Neural cell (in vitro differentiated cells): ENCODE measurements around the gene TFR2. TPM values are rescaled to one million over a fixed set of nuclear protein-coding genes. Genes with fewer than 3 reads are reported as not detected.
A peak's percentile ranks its signal among the peaks of the same experiment; 100 is the strongest.

Source experiments
- H2AFZ ChIP-seq: fragments of 200-600, 300-800 bp; sonication (generic), shearing (Covaris generic); 2 replicates; pipeline ENCODE4 v1.6.0; 2014; ENCODE audit warnings: low read depth, mild to moderate bottlenecking, antibody characterized with exemption, low read length, moderate library complexity
- H3F3A ChIP-seq: fragments of 200-600 bp; shearing (Covaris generic); 2 replicates; pipeline ENCODE4 v1.6.1; 2016; ENCODE audit warnings: mild to moderate bottlenecking, moderate library complexity, mixed read lengths, antibody characterized with exemption, low read length; ENCODE audit not compliant: insufficient read depth, poor library complexity, severe bottlenecking
- H3K27ac ChIP-seq: fragments of 200-600, 300-800 bp; sonication (generic), shearing (Covaris generic); 2 replicates; pipeline ENCODE4 v1.5.1; 2014; ENCODE audit warnings: mild to moderate bottlenecking, low read length, moderate library complexity
- H3K27me3 ChIP-seq: fragments of 300-800, 200-600 bp; sonication (generic), shearing (Covaris generic); 2 replicates; pipeline ENCODE4 v1.6.0; 2014; ENCODE audit warnings: mild to moderate bottlenecking, low read depth, low read length, moderate library complexity; ENCODE audit not compliant: insufficient read depth
- H3K36me3 ChIP-seq: fragments of 300-800, 200-600 bp; sonication (generic), shearing (Covaris generic); 2 replicates; pipeline ENCODE4 v1.5.1; 2014; ENCODE audit warnings: mild to moderate bottlenecking, antibody characterized with exemption, low read length, moderate library complexity; ENCODE audit not compliant: insufficient read depth
- H3K4me2 ChIP-seq: fragments of 300-800, 200-600 bp; sonication (generic), shearing (Covaris generic); 2 replicates; pipeline ENCODE4 v1.6.0; 2014; ENCODE audit warnings: mild to moderate bottlenecking, low read length
- H3K4me3 ChIP-seq: fragments of 300-800, 200-600 bp; sonication (generic), shearing (Covaris generic); 2 replicates; pipeline ENCODE4 v1.5.1; 2014; ENCODE audit warnings: mild to moderate bottlenecking, low read length, moderate library complexity
- H3K79me2 ChIP-seq: fragments of 200-600 bp; shearing (Covaris generic); replicated peaks from 2 replicates; pipeline ENCODE4 v1.6.0; 2014; ENCODE audit warnings: mild to moderate bottlenecking, low read length, moderate library complexity; ENCODE audit not compliant: insufficient read depth
- H3K9ac ChIP-seq: fragments of 300-800, 200-600 bp; sonication (generic), shearing (Covaris generic); 2 replicates; pipeline ENCODE4 v1.6.1; 2016; ENCODE audit warnings: mild to moderate bottlenecking, low read length, mixed read lengths
- H3K9me2 ChIP-seq: fragments of 200-600 bp; shearing (Covaris generic); 2 replicates; pipeline ENCODE4 v1.6.1; 2016; ENCODE audit warnings: mild to moderate bottlenecking, low read length, mixed read lengths; ENCODE audit not compliant: insufficient read depth
- H3K9me3 ChIP-seq: fragments of 200-600, 300-800 bp; sonication (generic), shearing (Covaris generic); 2 replicates; pipeline ENCODE4 v1.6.1; 2016; ENCODE audit warnings: mild to moderate bottlenecking, mixed run types, low read length, moderate library complexity, mixed read lengths
- H4K20me1 ChIP-seq: fragments of 200-600 bp; shearing (Covaris generic); 2 replicates; pipeline ENCODE4 v1.6.1; 2016; ENCODE audit warnings: mild to moderate bottlenecking, mixed run types; ENCODE audit not compliant: insufficient read depth
- CTCF ChIP-seq: fragments of 450-650 bp; IDR thresholded peaks from 2 replicates; pipeline ENCODE4 v1.5.1; 2014; ENCODE audit warnings: antibody characterized with exemption, mild to moderate bottlenecking, moderate library complexity; ENCODE audit not compliant: poor library complexity, severe bottlenecking
- EP300 ChIP-seq: fragments of 450-650 bp; conservative IDR thresholded peaks from 2 replicates; pipeline ENCODE4 v1.6.1; 2014; ENCODE audit warnings: antibody characterized with exemption, mild to moderate bottlenecking, moderate library complexity; ENCODE audit not compliant: poor library complexity, severe bottlenecking
- EZH2 ChIP-seq: fragments of 200-600, 300-800 bp; shearing (Covaris generic), sonication (generic); IDR thresholded peaks from 2 replicates; pipeline ENCODE4 v1.6.1; 2014; ENCODE audit warnings: antibody characterized with exemption, low read length, borderline replicate concordance, mild to moderate bottlenecking; ENCODE audit not compliant: insufficient read depth, poor library complexity, severe bottlenecking
- MXI1 ChIP-seq: fragments of 450-650 bp; conservative IDR thresholded peaks from 2 replicates; pipeline ENCODE4 v1.6.1; 2014; ENCODE audit warnings: antibody characterized with exemption, mild to moderate bottlenecking; ENCODE audit not compliant: poor library complexity, severe bottlenecking
- POLR2AphosphoS5 ChIP-seq: IDR thresholded peaks from 2 replicates; pipeline ENCODE4 v1.6.1; 2012
- RAD21 ChIP-seq: fragments of 450-650 bp; conservative IDR thresholded peaks from 2 replicates; pipeline ENCODE4 v1.6.1; 2014; ENCODE audit warnings: antibody characterized with exemption, mild to moderate bottlenecking, moderate library complexity
- REST ChIP-seq: IDR thresholded peaks from 2 replicates; pipeline ENCODE4 v1.6.1; 2012; ENCODE audit warnings: borderline replicate concordance
- SMC3 ChIP-seq: fragments of 450-650 bp; conservative IDR thresholded peaks from 2 replicates; pipeline ENCODE4 v1.6.1; 2014; ENCODE audit warnings: antibody characterized with exemption, mild to moderate bottlenecking, moderate library complexity; ENCODE audit not compliant: poor library complexity
- TAF1 ChIP-seq: IDR thresholded peaks from 2 replicates; pipeline ENCODE4 v1.6.1; 2012; ENCODE audit warnings: low read depth
- polyA plus RNA-seq: library from polyadenylated mRNA; depleted of rRNA; stranded (reverse); fragments of >200 nt; gene quantifications from 2 replicates; pipeline ENCODE4 v1.2.3, GENCODE V29; 2014

TFR2 gene
- polyA plus RNA-seq, 1 donor from 2014 or later, result 21.0 TPM

GRCh38 chr7:100629117-100629716 is 12.1 kb downstream of the TFR2 start:
- Histone ChIP-seq H3K4me2 (no peak overlapping the region), H3K9me3 (no peaks in the 10 kb centered on the region), H3K79me2 (no peaks in the 10 kb centered on the region), H3K9ac (no peak overlapping the region), H3F3A (no peaks in the 10 kb centered on the region), H4K20me1 (no peaks in the 10 kb centered on the region), H3K36me3 (no peaks in the 10 kb centered on the region), H3K27ac (no peak overlapping the region), H3K4me3 (no peak overlapping the region), H3K9me2 (no peaks in the 10 kb centered on the region), H2AFZ (no peak overlapping the region), H3K27me3 (peaks cover 26% of the 10 kb centered on the region)
- TF ChIP-seq POLR2AphosphoS5, result no peak
- TF ChIP-seq MXI1, result no peak
- no peak for TF ChIP-seq RAD21
- TF ChIP-seq EZH2, result no peak
- TF ChIP-seq EP300, result no peak
- TF ChIP-seq TAF1, result no peak
- no peak for TF ChIP-seq CTCF
- TF ChIP-seq REST, result no peak
- no peak for TF ChIP-seq SMC3

- Histone ChIP-seq H3K9me3 (no peaks in the 10 kb centered on the region), H4K20me1 (no peaks in the 10 kb centered on the region), H3K4me2 (no peak overlapping the region), H3K27ac (no peak overlapping the region), H3K27me3 (peaks cover 6% of the 10 kb centered on the region), H2AFZ (no peak overlapping the region), H3K4me3 (peak overlapping the region; percentile 59), H3K9ac (peak overlapping the region; percentile 51), H3K9me2 (no peaks in the 10 kb centered on the region), H3F3A (no peaks in the 10 kb centered on the region), H3K79me2 (no peaks in the 10 kb centered on the region), H3K36me3 (no peaks in the 10 kb centered on the region)
- TF ChIP-seq EZH2 (no peak), SMC3 (no peak), TAF1 (no peak), POLR2AphosphoS5 (no peak), REST (no peak), CTCF (no peak)
These were observed 14.2 kb downstream of the TFR2 start for GRCh38 chr7:100627238-100627549.
